Thymus (tissue), 2 donors: Measurements from ENCODE around the gene LDLRAP1. TPM values are rescaled to one million over a fixed set of nuclear protein-coding genes. Genes with fewer than 3 reads are reported as not detected.

Source experiments
- polyA plus RNA-seq: library from polyadenylated mRNA; stranded (reverse); fragments of 200-250 nt; gene quantifications from one replicate; pipeline ENCODE4 v1.2.3, GENCODE V29; 2013
- total RNA-seq: library from RNA; stranded (reverse); fragments of 120-200 nt; gene quantifications from one replicate; pipeline ENCODE4 v1.2.4, GENCODE V29; 2013
- donor health status: healthy.

The LDLRAP1 gene
- total and polyA plus RNA-seq, 2 donors, result 4.3 to 31.6 TPM

Other genes with a start within 250 kb of the LDLRAP1 start
- gene TMEM50A, start 205.3 kb upstream of the LDLRAP1 start, total RNA-seq, result 63.8 TPM
- 109 TPM for gene TMEM50A, start 205.3 kb upstream of the LDLRAP1 start, polyA plus RNA-seq
- gene RHCE, start 122.8 kb upstream of the LDLRAP1 start, total RNA-seq, result 1.0 TPM
- 0.59 TPM for gene RHCE, start 122.8 kb upstream of the LDLRAP1 start, polyA plus RNA-seq
- gene MACO1, start 112.7 kb upstream of the LDLRAP1 start, total RNA-seq, result 21.3 TPM
- gene MACO1, start 112.7 kb upstream of the LDLRAP1 start, polyA plus RNA-seq, result 17.3 TPM
- 9.7 TPM for gene MAN1C1, start 73.2 kb downstream of the LDLRAP1 start, total RNA-seq
- gene MAN1C1, start 73.2 kb downstream of the LDLRAP1 start, polyA plus RNA-seq, result 18.4 TPM